ENCODE results near the gene EIF1AY. TPM values are rescaled to one million over a fixed set of nuclear protein-coding genes. Genes with fewer than 3 reads are reported as not detected.

EIF1AY gene
- polyA plus RNA-seq, 3 donors = not detected

GRCh38 chrY:20538186-20538585 lies 37.4 kb upstream of the EIF1AY start:
- DNase-seq = no peak
- no peak overlapping the region for H3K4me3 ChIP-seq (replicated peaks in 1 of 3; ENCODE audit: low read depth in 2 of 3, low read length in 3 of 3)
- no peaks in the 10 kb centered on the region for H3K9me3 ChIP-seq (replicated peaks in 1 of 2; ENCODE audit: control insufficient read depth in 1 of 2, insufficient read depth in 1 of 2, low read length in 2 of 2)
- no peak overlapping the region for H2AFZ ChIP-seq (ENCODE audit: insufficient read depth, low read depth, low read length, poor library complexity, severe bottlenecking)
- no peaks in the 10 kb centered on the region for H3K36me3 ChIP-seq (replicated peaks in 1 of 2; ENCODE audit: control insufficient read depth in 1 of 2, insufficient read depth in 2 of 2, low read length in 2 of 2)
- H4K20me1 ChIP-seq (ENCODE audit: insufficient read depth, low read length) = no peaks in the 10 kb centered on the region
- Mint-ChIP-seq H3K36me3 (no peaks in the 10 kb centered on the region), H3K4me3 (no peak overlapping the region), H3K27ac (no peak overlapping the region), H3K4me1 (no peaks in the 10 kb centered on the region), H3K9me3 (no peaks in the 10 kb centered on the region), H3K27me3 (ENCODE audit: low read depth in 3 of 3) (peaks cover 0 to 3% (median 2%) of the 10 kb centered on the region in 3 donors)
- H3K27me3 ChIP-seq (ENCODE audit: control insufficient read depth in 2 of 2, insufficient read depth in 2 of 2, low read length in 2 of 2) = no peaks in the 10 kb centered on the region
- no peak overlapping the region for H3K9ac ChIP-seq (ENCODE audit: insufficient read depth, low read length, poor library complexity, severe bottlenecking)
- no peaks in the 10 kb centered on the region for H3K79me2 ChIP-seq (ENCODE audit: insufficient read depth, low read length)
- intact Hi-C loops (cut with micrococcal nuclease) = no loop called here
- no peak overlapping the region for H3K4me2 ChIP-seq (replicated peaks; ENCODE audit: extremely low read depth, low read length, poor library complexity, severe bottlenecking)
- no peak for TF ChIP-seq CTCF (IDR thresholded peaks at IDR 0.05)
- no CpG with 5 or more reads among the region's 1 CpG for WGBS (ENCODE audit: insufficient coverage)
- H3K27ac ChIP-seq (ENCODE audit: low read depth in 1 of 2, low read length in 2 of 2) = no peak overlapping the region
- H3K4me1 ChIP-seq (ENCODE audit: control insufficient read depth in 1 of 2, insufficient read depth in 2 of 2, low read length in 2 of 2) = no peaks in the 10 kb centered on the region

DNA sequence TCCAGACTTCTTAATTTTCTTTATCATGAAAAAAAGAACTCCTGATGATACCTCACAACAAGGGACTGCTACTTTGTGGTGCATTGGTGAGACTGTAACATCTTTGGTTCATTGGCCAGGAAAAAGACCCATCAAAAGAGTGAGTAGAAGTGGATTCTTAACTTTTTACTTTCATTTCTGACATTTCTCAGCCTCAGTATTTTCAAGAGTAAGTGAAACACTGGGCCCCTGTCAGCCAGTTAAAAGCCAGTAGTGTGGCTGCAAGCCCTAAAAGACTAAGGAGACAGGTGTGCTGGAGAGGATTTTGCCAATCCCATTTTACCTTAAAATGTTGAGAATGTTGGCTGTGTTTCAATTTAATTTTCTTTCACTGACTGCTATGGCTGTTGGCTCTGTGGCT lies 36.6 kb upstream of the EIF1AY start:
- TF ChIP-seq CTCF (IDR thresholded peaks at IDR 0.05) = no peak
- no peak overlapping the region for H3K4me3 ChIP-seq (replicated peaks in 1 of 3; ENCODE audit: low read depth in 2 of 3, low read length in 3 of 3)
- no peaks in the 10 kb centered on the region for H3K36me3 Mint-ChIP-seq
- H3K4me3 Mint-ChIP-seq = no peak overlapping the region
- H3K4me1 Mint-ChIP-seq = no peaks in the 10 kb centered on the region
- no peaks in the 10 kb centered on the region for H3K9me3 Mint-ChIP-seq
- no peak for DNase-seq
- H3K36me3 ChIP-seq (replicated peaks in 1 of 2; ENCODE audit: control insufficient read depth in 1 of 2, insufficient read depth in 2 of 2, low read length in 2 of 2) = no peaks in the 10 kb centered on the region
- no peaks in the 10 kb centered on the region for H3K4me1 ChIP-seq (ENCODE audit: control insufficient read depth in 1 of 2, insufficient read depth in 2 of 2, low read length in 2 of 2)
- no peaks in the 10 kb centered on the region for H3K9me3 ChIP-seq (replicated peaks in 1 of 2; ENCODE audit: control insufficient read depth in 1 of 2, insufficient read depth in 1 of 2, low read length in 2 of 2)
- H3K4me2 ChIP-seq (replicated peaks; ENCODE audit: extremely low read depth, low read length, poor library complexity, severe bottlenecking) = no peak overlapping the region
- H3K27ac Mint-ChIP-seq = no peak overlapping the region
- no peaks in the 10 kb centered on the region for H3K79me2 ChIP-seq (ENCODE audit: insufficient read depth, low read length)
- no peaks in the 10 kb centered on the region for H4K20me1 ChIP-seq (ENCODE audit: insufficient read depth, low read length)
- intact Hi-C loops (cut with micrococcal nuclease) = no loop called here
- no peak overlapping the region for H3K9ac ChIP-seq (ENCODE audit: insufficient read depth, low read length, poor library complexity, severe bottlenecking)
- no peak overlapping the region for H3K27ac ChIP-seq (ENCODE audit: low read depth in 1 of 2, low read length in 2 of 2)
- H2AFZ ChIP-seq (ENCODE audit: insufficient read depth, low read depth, low read length, poor library complexity, severe bottlenecking) = no peak overlapping the region
- H3K27me3 ChIP-seq (ENCODE audit: control insufficient read depth in 2 of 2, insufficient read depth in 2 of 2, low read length in 2 of 2) = no peaks in the 10 kb centered on the region
- peaks cover 0 to 3% (median 2%) of the 10 kb centered on the region in 3 donors for H3K27me3 Mint-ChIP-seq (ENCODE audit: low read depth in 3 of 3)
